T-helper 2 cell treated with Interferon-gamma antibody and Interleukin-4, amounts not matched to agents 5 μg/mL and 100 μg/mL, for 36 hours (primary cell): ENCODE data around the gene RNF227.
"Not testable (repeated sequence)": the region's sequence is repeated elsewhere in the genome, so short reads cannot be mapped to it uniquely, and the experiment has no call there.

ENCODE experiments used
- DNase-seq: peaks from one replicate; pipeline ENCODE4 v3.0.0; 2021; ENCODE audit warnings: low spot score
- H3K27ac Mint-ChIP-seq: one replicate; pipeline ENCODE4 v1.8.0; 2021; ENCODE audit warnings: mild to moderate bottlenecking, mixed read lengths
- H3K27me3 Mint-ChIP-seq: one replicate; pipeline ENCODE4 v1.8.0; 2021; ENCODE audit warnings: low read depth, mixed read lengths
- H3K36me3 Mint-ChIP-seq: one replicate; pipeline ENCODE4 v1.8.0; 2021; ENCODE audit warnings: low read depth, mixed read lengths
- H3K4me1 Mint-ChIP-seq: one replicate; pipeline ENCODE4 v1.8.0; 2021; ENCODE audit warnings: low read depth, mixed read lengths
- H3K4me3 Mint-ChIP-seq: one replicate; pipeline ENCODE4 v1.8.0; 2022; ENCODE audit warnings: mild to moderate bottlenecking, moderate library complexity, mixed read lengths
- H3K9me3 Mint-ChIP-seq: one replicate; pipeline ENCODE4 v1.8.0; 2021; ENCODE audit warnings: mixed read lengths

RNF227 gene

DNA sequence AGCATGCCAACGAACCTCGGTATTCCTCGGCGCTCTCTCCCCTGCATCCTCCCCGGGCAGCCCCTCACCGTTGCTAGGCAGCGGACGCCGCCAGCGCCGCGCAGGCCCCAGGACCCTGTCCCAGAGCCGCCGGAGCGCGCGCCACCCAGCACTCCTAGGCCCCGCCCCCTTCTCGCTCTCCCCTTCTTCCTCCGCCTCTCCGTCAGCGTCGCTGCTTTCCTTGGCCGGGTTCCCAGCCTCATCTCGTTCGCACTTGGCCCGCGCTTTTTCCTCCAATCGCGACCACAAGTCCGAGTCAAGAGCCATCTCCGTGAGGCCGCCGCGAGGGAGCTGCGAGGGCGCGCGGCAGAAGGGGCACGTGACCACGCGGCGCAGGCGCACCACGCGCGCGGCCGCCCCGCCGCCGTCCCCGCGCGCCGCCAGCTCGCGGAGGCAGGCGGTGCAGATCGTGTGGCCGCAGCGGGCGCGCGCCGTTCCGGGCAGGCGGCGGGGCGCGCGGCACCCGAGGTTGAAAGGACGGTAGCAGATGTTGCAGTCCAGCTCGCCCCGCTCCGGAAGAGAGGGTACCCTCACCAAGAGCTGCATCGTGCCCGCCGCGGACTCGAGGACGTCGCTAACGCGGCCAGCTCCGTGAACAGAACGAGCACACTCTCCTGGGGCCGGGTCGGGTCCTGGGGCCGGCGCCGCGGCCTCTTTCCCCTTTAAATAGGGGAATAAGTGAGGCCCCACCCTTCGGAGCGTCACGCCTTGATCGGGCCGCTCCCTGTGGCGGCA, at the start of gene RNF227:
RNF227 (minus strand) TSS at position 679 of the 774 bp plus-strand sequence; CDS start at position 585, 94 bp downstream.
- peak within 1 kb of the TSS; percentile 96 for H3K27ac Mint-ChIP-seq
- DNase-seq, result peak; percentile 89
- no peaks in the 10 kb centered on the region for H3K9me3 Mint-ChIP-seq
- no peaks in the 10 kb centered on the region for H3K27me3 Mint-ChIP-seq
- peak within 1 kb of the TSS; percentile 91 for H3K4me3 Mint-ChIP-seq
- H3K36me3 Mint-ChIP-seq, result peaks cover 14% of the 10 kb centered on the region
- H3K4me1 Mint-ChIP-seq, result peaks cover 29% of the 10 kb centered on the region

DNA sequence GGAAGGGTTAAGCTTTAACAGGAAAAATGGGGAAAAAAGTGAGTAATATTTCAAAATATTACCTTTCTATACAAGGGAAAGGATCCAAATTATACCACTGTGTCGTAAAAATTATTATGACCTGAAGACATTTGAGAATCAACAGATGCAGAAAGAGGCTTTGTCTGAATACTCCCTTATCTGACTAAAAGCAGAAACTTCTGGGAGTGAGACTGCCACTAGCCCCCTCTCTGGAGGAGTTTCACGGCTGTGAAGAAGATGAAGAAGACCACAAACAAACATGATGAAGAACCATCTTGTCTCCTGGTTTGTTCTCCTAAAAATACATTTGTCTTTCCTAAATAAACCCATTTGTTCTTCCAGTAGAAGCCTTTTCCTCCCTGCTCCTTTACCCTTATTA, 45.3 kb upstream of the RNF227 start:
- no peaks in the 10 kb centered on the region for H3K4me1 Mint-ChIP-seq
- H3K27ac Mint-ChIP-seq, result no peak overlapping the region
- H3K9me3 Mint-ChIP-seq, result no peaks in the 10 kb centered on the region
- H3K36me3 Mint-ChIP-seq, result no peaks in the 10 kb centered on the region
- no peak overlapping the region for H3K4me3 Mint-ChIP-seq
- DNase-seq, result no peak
- peaks cover 8% of the 10 kb centered on the region for H3K27me3 Mint-ChIP-seq

DNA sequence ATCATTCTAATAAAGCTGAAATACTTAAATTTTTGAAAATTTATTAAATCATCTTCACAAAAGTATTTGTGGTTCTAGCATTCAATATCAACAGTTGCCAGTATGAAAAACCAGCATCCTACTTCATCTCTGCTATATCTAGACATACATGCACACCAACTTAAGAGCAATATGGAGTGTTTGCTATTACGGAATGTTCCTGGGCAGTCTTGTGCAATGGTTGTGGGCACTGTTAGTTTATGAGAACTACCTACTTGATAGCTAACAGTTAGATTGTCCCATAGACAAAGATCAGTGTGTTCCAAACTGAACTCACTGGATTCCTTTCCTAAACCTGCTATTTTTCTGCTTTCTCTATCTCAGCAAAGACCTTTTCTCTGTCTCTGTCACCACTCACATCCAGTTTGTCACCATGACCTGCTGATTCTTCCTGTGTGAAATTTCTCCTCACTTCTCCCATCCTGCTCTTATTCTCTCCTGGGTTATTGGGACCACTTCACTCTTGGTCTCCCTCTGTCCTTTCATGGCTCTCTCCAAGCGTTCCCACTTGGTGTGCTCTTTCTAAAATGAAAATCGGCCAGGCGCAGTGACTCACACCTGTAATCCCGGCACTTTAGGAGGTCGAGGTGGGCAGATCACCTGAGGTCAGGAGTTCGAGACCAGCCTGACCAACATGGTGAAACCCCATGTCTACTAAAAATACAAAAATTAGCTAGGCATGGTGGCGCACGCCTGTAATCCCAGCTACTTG, 43.6 kb upstream of the RNF227 start:
- peaks cover 8% of the 10 kb centered on the region for H3K27me3 Mint-ChIP-seq
- DNase-seq, result no peak
- no peaks in the 10 kb centered on the region for H3K4me1 Mint-ChIP-seq
- H3K36me3 Mint-ChIP-seq, result no peaks in the 10 kb centered on the region
- no peak overlapping the region for H3K4me3 Mint-ChIP-seq
- H3K27ac Mint-ChIP-seq, result no peak overlapping the region
- H3K9me3 Mint-ChIP-seq, result no peaks in the 10 kb centered on the region

DNA sequence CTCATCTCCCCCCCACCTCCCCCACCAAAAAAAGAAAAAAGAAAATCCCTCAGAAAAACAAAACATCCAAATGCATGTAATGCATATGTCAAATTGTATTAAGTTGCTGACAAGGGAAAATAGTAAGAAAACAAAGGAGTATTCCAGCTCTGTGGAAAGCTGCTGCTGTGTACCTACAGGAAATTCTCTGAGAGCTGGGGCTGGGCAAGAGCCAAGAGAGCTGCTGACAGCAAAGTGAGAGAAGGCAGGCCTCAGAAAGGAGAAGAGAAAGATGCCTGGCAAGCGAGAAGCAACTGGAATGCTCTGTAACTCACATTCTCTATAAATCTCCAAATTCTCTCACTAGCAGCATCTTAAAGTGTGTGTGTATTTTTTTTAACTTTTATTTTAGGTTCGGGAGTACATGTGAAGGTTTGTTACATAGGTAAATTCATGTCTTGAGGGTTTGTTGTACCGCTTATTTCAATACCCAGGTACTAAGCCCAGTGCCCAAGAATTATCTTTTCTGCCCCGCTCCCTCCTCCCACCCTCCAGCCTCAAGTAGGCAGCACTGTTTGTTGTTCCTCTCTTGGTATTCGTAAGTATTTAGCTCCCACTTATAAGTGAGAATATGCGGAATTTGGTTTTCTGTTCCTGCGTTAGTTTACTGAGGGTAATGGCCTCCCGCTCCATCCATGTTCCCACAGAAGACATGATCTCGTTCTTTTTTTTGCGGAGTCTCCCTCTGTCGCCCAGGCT, 40.3 kb upstream of the RNF227 start:
- no peak for DNase-seq
- H3K36me3 Mint-ChIP-seq, result peaks cover 2% of the 10 kb centered on the region
- H3K4me3 Mint-ChIP-seq, result no peak overlapping the region
- no peaks in the 10 kb centered on the region for H3K9me3 Mint-ChIP-seq
- peaks cover 4% of the 10 kb centered on the region for H3K27me3 Mint-ChIP-seq
- peaks cover 18% of the 10 kb centered on the region for H3K4me1 Mint-ChIP-seq
- no peak overlapping the region for H3K27ac Mint-ChIP-seq

DNA sequence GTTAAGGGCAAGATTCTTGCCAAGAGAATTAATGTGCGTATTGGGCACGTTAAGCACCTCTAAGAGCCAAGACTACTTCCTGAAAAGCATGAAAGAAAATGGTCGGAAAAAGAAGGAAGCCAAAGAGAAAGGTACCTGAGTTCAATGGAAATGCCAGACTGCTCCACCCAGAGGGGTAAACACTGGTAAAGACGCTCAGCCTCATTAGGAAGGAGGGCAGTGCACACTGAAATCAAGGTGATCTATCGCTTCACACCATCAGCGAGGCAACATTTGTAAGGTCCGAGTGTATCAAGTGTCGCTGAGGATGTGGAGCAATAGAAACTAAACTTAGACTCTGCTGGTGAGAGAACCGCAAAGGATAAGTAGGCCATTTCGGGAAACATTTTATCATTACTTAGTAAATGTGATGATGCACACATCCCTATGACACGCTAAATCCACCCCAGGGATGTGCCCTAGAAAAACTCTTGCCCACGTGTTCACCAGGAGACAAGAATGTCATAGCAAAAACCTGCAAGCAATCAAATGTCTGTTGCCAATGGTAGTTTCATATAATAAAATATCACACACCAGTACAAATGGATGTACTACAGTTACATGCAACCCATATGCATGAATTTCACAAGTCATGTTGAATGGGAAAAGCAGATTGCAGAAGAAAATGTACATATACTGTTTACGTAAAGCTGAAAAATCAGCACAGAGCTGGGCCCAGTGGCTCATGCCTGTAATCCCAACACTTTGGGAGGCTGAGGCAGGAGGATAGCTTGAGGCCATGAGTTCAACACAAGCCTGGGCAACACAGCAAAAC, 39.5 kb upstream of the RNF227 start:
- H3K27me3 Mint-ChIP-seq, result peaks cover under 1% of the 10 kb centered on the region
- H3K27ac Mint-ChIP-seq, result no peak overlapping the region
- DNase-seq, result no peak
- peaks cover 22% of the 10 kb centered on the region for H3K4me1 Mint-ChIP-seq
- peaks cover 4% of the 10 kb centered on the region for H3K36me3 Mint-ChIP-seq
- H3K9me3 Mint-ChIP-seq, result no peaks in the 10 kb centered on the region
- H3K4me3 Mint-ChIP-seq, result no peak overlapping the region

DNA sequence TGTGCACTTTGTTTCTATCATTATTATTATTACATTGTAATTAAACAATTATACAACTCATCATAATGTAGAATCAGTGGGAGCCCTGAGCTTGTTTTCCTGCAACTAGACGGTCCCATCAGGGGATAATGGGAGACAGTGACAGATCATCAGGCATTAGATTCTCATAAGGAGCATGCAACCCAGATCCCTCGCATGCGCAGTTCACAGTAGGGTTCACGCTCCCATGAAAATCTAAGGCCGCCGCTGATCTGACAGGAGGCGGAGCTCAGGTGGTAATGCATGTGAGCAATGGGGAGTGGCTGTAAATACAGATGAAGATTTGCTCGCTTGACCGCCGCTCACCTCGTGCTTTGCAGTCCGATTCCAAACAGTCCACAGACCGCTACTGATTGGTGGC, 37.2 kb upstream of the RNF227 start:
- peaks cover 27% of the 10 kb centered on the region for H3K36me3 Mint-ChIP-seq

DNA sequence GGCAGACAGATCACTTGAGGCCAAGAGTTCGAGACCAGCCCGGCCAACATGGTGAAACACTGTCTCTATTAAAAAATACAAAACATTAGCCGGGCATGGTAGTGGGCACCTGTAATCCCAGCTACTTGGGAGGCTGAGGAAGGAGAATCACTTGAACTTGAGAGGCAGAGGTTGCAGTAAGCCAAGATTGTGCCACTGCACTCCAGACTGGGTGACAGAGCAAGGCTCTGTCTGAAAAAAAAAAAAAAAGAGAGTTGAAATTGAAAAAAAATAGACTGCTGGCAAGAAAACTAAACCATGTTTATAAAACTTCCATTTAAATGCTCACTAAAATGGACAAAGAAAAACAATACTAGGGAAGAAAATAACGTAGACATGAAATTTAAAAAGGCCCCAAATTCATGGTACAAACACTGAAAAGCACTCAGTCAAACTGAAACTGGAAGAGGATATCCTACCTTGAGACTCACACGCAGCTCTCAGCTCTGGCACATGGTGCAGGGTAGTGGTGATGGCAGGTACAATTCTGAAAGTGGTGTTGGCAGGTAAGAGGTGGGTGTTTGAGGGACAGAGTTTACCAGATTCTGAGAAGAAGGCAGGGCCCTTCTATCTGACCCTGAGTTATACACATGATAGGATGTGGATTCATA, 35.2 kb upstream of the RNF227 start:
- DNase-seq, result peak; percentile 42
- H3K27me3 Mint-ChIP-seq, result no peaks in the 10 kb centered on the region
- H3K9me3 Mint-ChIP-seq, result no peaks in the 10 kb centered on the region
- peaks cover 29% of the 10 kb centered on the region for H3K4me1 Mint-ChIP-seq
- H3K4me3 Mint-ChIP-seq, result peak overlapping the region; percentile 61
- H3K27ac Mint-ChIP-seq, result peak overlapping the region; percentile 95
- H3K36me3 Mint-ChIP-seq, result peaks cover 41% of the 10 kb centered on the region

More for the DNA sequence above, 37.2 kb upstream of the RNF227 start:
- H3K27ac Mint-ChIP-seq, H3K4me3 Mint-ChIP-seq, H3K27me3 Mint-ChIP-seq, H3K9me3 Mint-ChIP-seq, DNase-seq: not testable (repeated sequence)
- H3K4me1 Mint-ChIP-seq, result peaks cover 29% of the 10 kb centered on the region

DNA sequence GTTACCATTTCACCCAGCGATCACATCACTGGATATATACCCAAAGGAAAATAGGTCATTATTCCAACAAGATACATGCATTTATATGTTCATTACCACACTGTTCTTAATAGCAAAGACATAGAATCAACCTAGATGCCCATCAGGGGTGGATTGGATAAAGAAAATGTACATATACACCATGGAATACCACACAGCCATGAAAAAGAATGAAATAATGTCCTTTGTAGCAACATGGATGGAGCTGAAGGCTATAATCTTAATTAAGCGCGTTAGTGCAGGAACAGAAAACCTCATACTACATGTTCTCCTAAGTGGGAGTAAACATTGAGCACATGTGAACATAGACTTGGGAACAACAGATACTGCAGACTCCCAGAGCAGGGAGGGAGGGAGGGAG, 34.5 kb upstream of the RNF227 start:
- Mint-ChIP-seq H3K9me3 (no peaks in the 10 kb centered on the region), H3K4me3 (no peak overlapping the region), H3K4me1 (peaks cover 29% of the 10 kb centered on the region), H3K27ac (peak overlapping the region; percentile 60), H3K27me3 (no peaks in the 10 kb centered on the region), H3K36me3 (peaks cover 45% of the 10 kb centered on the region)
- no peak for DNase-seq

DNA sequence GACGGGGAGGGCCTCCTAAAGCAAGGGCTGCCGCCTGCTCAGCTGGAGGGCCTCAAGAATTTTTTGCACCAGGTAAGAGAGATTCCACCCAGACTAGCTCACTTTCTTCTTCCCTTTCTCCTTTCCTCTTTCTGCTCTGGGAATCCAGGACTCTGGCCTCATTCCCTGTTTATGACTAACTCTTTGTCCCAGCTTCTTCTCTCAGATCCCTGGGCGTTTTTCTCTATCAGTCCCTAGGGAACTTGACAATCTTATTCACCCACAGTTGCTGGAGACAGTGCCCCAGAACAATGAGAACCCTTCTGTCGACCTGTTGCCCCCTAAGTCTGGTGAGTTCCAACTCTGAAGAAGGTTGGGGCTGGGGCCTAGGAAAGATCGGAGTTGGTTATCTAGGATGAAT, 31.6 kb upstream of the RNF227 start:
- DNase-seq, result no peak
- Mint-ChIP-seq H3K27me3 (no peaks in the 10 kb centered on the region), H3K4me3 (no peak overlapping the region), H3K27ac (no peak overlapping the region), H3K4me1 (peaks cover 19% of the 10 kb centered on the region), H3K9me3 (no peaks in the 10 kb centered on the region), H3K36me3 (peaks cover 69% of the 10 kb centered on the region)

DNA sequence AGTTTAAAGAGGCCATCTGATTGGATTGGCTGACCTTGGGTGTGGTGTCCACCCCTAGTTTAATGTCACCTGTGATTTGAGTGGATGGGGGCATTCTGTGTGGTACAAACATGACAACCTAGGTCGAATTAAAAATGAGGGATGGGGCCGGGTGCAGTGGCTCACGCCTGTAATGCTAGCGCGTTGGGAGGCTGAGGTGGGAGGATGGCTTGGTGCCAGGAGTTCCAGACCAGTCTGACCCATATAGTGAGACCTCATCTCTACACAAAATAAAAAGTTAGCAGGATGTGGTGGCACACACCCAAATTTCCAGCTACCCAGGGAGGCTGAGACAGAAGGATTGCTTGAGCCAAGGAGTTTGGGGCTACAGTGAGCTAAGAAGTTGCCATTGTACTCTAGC, 30.4 kb upstream of the RNF227 start:
- H3K36me3 Mint-ChIP-seq, result peaks cover 71% of the 10 kb centered on the region
- DNase-seq, result no peak
- H3K9me3 Mint-ChIP-seq, result no peaks in the 10 kb centered on the region
- H3K4me3 Mint-ChIP-seq, result no peak overlapping the region
- H3K27me3 Mint-ChIP-seq, result no peaks in the 10 kb centered on the region
- H3K27ac Mint-ChIP-seq, result peak overlapping the region; percentile 8
- H3K4me1 Mint-ChIP-seq, result peaks cover 12% of the 10 kb centered on the region

DNA sequence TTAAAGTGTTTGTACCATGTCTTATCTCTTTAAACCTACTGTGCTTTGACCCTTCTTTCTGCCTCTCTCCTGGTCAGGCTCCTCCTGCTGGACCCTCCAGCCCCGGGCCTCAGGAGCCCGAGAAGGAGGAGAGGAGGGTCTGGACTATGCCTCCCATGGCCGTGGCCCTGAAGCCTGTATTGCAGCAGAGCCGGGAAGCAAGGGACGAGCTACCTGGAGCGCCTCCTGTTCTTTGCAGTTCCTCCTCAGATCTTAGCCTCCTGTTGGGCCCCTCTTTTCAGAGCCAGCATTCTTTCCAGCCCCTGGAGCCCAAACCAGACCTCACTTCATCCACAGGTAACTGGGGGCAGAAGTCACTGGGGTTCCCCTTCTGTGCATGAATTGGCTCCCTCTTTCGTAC, 29.6 kb upstream of the RNF227 start:
- H3K27ac Mint-ChIP-seq, result no peak overlapping the region
- no peaks in the 10 kb centered on the region for H3K27me3 Mint-ChIP-seq
- no peak for DNase-seq
- peaks cover 8% of the 10 kb centered on the region for H3K4me1 Mint-ChIP-seq
- H3K4me3 Mint-ChIP-seq, result no peak overlapping the region
- H3K36me3 Mint-ChIP-seq, result peaks cover 72% of the 10 kb centered on the region
- H3K9me3 Mint-ChIP-seq, result no peaks in the 10 kb centered on the region

DNA sequence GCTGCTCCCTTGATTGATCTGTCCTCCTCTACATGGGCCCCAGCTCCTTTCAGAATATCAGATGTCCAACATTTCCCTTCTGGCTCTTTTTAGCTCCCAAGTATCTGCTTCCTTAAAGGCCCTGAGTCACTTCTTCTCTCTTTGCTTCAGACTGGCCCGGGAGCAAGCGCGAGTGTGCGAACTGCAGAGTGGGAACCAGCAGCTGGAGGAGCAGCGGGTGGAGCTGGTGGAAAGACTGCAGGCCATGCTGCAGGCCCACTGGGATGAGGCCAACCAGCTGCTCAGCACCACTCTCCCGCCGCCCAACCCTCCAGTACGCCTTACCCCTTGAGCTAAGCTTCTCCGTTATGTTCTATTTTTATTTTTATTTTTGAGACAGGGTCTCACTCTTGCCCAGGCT, 28.2 kb upstream of the RNF227 start:
- H3K27ac Mint-ChIP-seq, result no peak overlapping the region
- no peak overlapping the region for H3K4me3 Mint-ChIP-seq
- H3K9me3 Mint-ChIP-seq, result no peaks in the 10 kb centered on the region
- DNase-seq, result no peak
- H3K27me3 Mint-ChIP-seq, result no peaks in the 10 kb centered on the region
- peaks cover 1% of the 10 kb centered on the region for H3K4me1 Mint-ChIP-seq
- peaks cover 70% of the 10 kb centered on the region for H3K36me3 Mint-ChIP-seq

DNA sequence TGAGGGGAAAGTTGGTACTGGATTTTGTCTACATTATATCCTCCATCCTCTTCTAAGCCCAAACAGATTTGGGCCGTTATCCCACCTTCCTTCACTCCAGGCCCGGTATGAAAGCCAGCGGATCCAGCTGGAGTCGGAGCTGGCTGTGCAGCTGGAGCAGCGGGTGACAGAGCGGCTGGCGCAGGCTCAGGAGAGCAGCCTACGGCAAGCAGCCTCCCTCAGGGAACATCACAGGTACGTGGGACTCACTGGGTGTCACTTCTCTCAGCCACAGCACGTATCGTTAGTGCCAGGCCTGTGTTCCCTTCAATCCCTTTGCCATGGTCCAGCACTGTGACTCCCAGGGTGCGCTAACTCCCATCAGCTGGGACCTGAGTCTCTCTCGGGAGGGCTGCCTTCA, 27.2 kb upstream of the RNF227 start:
- Mint-ChIP-seq H3K9me3 (no peaks in the 10 kb centered on the region), H3K4me3 (no peak overlapping the region), H3K36me3 (peaks cover 63% of the 10 kb centered on the region), H3K27ac (no peak overlapping the region), H3K4me1 (no peaks in the 10 kb centered on the region), H3K27me3 (no peaks in the 10 kb centered on the region)
- DNase-seq, result no peak
